H1 (cell line): ENCODE measurements around the gene MARCHF2. TPM values are rescaled to one million over a fixed set of nuclear protein-coding genes. Genes with fewer than 3 reads are reported as not detected.
A peak's percentile ranks its signal among the peaks of the same experiment; 100 is the strongest.

Experiments
- CTCF ChIA-PET: fragments of 300-600 bp; sonication (Branson Sonifier 250); formaldehyde crosslinking; loops from one replicate; lab custom pipeline; 2021; ENCODE audit not compliant: partially characterized antibody; lab: Charles Lee
- POLR2A ChIA-PET: fragments of 300-600 bp; sonication (Branson Sonifier 250); formaldehyde crosslinking; loops from one replicate; lab custom pipeline; 2021; ENCODE audit warnings: inconsistent platforms; ENCODE audit not compliant: partially characterized antibody; lab: Charles Lee
- DNase-seq, 2 experiments: peaks; one replicate each; pipeline versions ENCODE4 v3.0.0 to v3.0.0-alpha.2; 2010 to 2022; ENCODE audit warnings: low spot score in 2 of 2, low read depth in 1 of 2, mixed read lengths in 1 of 2
- FAIRE-seq: peaks from 2 replicates; lab custom pipeline; 2011; peaks lifted over from hg19 to GRCh38; lab: Jason Lieb, UNC
- H2AFZ ChIP-seq: 2 replicates; pipeline ENCODE4 v1.8.1; 2012; ENCODE audit warnings: low read length, inconsistent platforms
- H2AK5ac ChIP-seq: 2 replicates; pipeline ENCODE4 v1.6.1; 2013; ENCODE audit warnings: low read depth, low read length
- H2BK120ac ChIP-seq: replicated peaks from 2 replicates; pipeline ENCODE3; 2013; ENCODE audit warnings: low read depth, low read length, inconsistent platforms
- H2BK12ac ChIP-seq: 2 replicates; pipeline ENCODE4 v1.6.1; 2013; ENCODE audit warnings: low read depth, low read length
- H2BK15ac ChIP-seq: 2 replicates; pipeline ENCODE4 v1.6.1; 2013; ENCODE audit warnings: low read length
- H2BK20ac ChIP-seq: 2 replicates; pipeline ENCODE4 v1.6.1; 2013; ENCODE audit warnings: low read length
- H2BK5ac ChIP-seq: 2 replicates; pipeline ENCODE4 v1.6.1; 2013; ENCODE audit warnings: low read depth, low read length
- H3K14ac ChIP-seq: 2 replicates; pipeline ENCODE4 v1.6.1; 2013; ENCODE audit warnings: inconsistent platforms; ENCODE audit not compliant: insufficient read length
- H3K18ac ChIP-seq: 2 replicates; pipeline ENCODE4 v1.6.1; 2013; ENCODE audit warnings: low read length; ENCODE audit errors: extremely low read depth
- H3K23ac ChIP-seq: 2 replicates; pipeline ENCODE4 v1.6.1; 2013; ENCODE audit warnings: inconsistent platforms; ENCODE audit not compliant: insufficient read length
- H3K23me2 ChIP-seq: 2 replicates; pipeline ENCODE4 v1.6.1; 2013; ENCODE audit warnings: low read depth, low read length
- H3K27ac ChIP-seq: 2 replicates; pipeline ENCODE4 v1.6.1; 2011; ENCODE audit warnings: low read depth, low read length, inconsistent platforms
- H3K27me3 ChIP-seq, 4 experiments: replicated peaks in 1 of 4; 1 replicate in 1 of 4; 2 replicates in 3 of 4; pipeline versions ENCODE4 v1.6.1 to v1.8.1; 2011 to 2013; ENCODE audit warnings: low read length in 3 of 4, mild to moderate bottlenecking in 3 of 4, inconsistent platforms in 2 of 4, mixed read lengths in 2 of 4, moderate library complexity in 1 of 4; ENCODE audit not compliant: control insufficient read depth in 3 of 4, insufficient read depth in 3 of 4; ENCODE audit errors: extremely low read depth in 1 of 4
- H3K36me3 ChIP-seq, 4 experiments: 2 replicates each; pipeline versions ENCODE4 v1.6.1 to v1.8.1; 2011 to 2013; ENCODE audit warnings: mild to moderate bottlenecking in 4 of 4, low read length in 3 of 4, moderate library complexity in 2 of 4, control low read depth in 1 of 4, inconsistent platforms in 1 of 4; ENCODE audit not compliant: insufficient read depth in 4 of 4, control insufficient read depth in 2 of 4
- H3K4ac ChIP-seq: replicated peaks from 2 replicates; pipeline ENCODE3; 2013; ENCODE audit warnings: low read length, low read depth, mixed read lengths, inconsistent platforms; ENCODE audit not compliant: insufficient read length
- H3K4me1 ChIP-seq, 4 experiments: replicated peaks in 1 of 4; 1 replicate in 1 of 4; 2 replicates in 3 of 4; pipeline versions ENCODE4 v1.6.1 to v1.8.1; 2011 to 2013; ENCODE audit warnings: low read length in 3 of 4, inconsistent platforms in 2 of 4, mixed read lengths in 1 of 4; ENCODE audit not compliant: insufficient read depth in 4 of 4, control insufficient read depth in 3 of 4
- H3K4me2 ChIP-seq, 2 experiments: 2 replicates each; pipeline versions ENCODE4 v1.6.1 to v1.8.1; 2011 to 2013; ENCODE audit warnings: low read depth in 2 of 2, low read length in 2 of 2, control low read depth in 1 of 2, inconsistent platforms in 1 of 2, mild to moderate bottlenecking in 1 of 2; ENCODE audit not compliant: insufficient read depth in 1 of 2
- H3K4me3 ChIP-seq, 4 experiments: fragments of 200-600, 300-600 bp in 1 of 4; sonication (generic), shearing (Covaris generic), sonication (Bioruptor Twin) in 1 of 4; 2 replicates each; pipeline versions ENCODE4 v1.5.1 to v1.8.1; 2011 to 2016; ENCODE audit warnings: low read length in 4 of 4, low read depth in 3 of 4, control low read depth in 2 of 4, inconsistent platforms in 2 of 4, mild to moderate bottlenecking in 2 of 4, mixed read lengths in 1 of 4, moderate library complexity in 1 of 4; ENCODE audit not compliant: insufficient read depth in 2 of 4; ENCODE audit errors: extremely low read depth in 1 of 4
- H3K56ac ChIP-seq: replicated peaks from 2 replicates; pipeline ENCODE3; 2013; ENCODE audit warnings: low read depth, mild to moderate bottlenecking, mixed read lengths, low read length, inconsistent platforms; ENCODE audit not compliant: insufficient read length
- H3K79me1 ChIP-seq: 2 replicates; pipeline ENCODE4 v1.6.1; 2013; ENCODE audit warnings: low read depth, low read length, control low read depth
- H3K79me2 ChIP-seq, 2 experiments: 2 replicates each; pipeline versions ENCODE4 v1.6.1 to v1.8.1; 2012 to 2013; ENCODE audit warnings: low read length in 2 of 2, mild to moderate bottlenecking in 2 of 2, inconsistent platforms in 1 of 2; ENCODE audit not compliant: insufficient read depth in 2 of 2, control insufficient read depth in 1 of 2
- H3K9ac ChIP-seq, 4 experiments: replicated peaks in 1 of 4; 1 replicate in 1 of 4; 2 replicates in 3 of 4; pipeline versions ENCODE4 v1.6.1 to v1.8.1; 2011 to 2013; ENCODE audit warnings: low read depth in 3 of 4, low read length in 3 of 4, control low read depth in 2 of 4, mild to moderate bottlenecking in 2 of 4, moderate library complexity in 2 of 4, inconsistent platforms in 1 of 4; ENCODE audit errors: extremely low read depth in 1 of 4
- H3K9me3 ChIP-seq, 2 experiments: 2 replicates each; pipeline versions ENCODE4 v1.6.1 to v1.8.1; 2012 to 2013; ENCODE audit warnings: mild to moderate bottlenecking in 2 of 2, moderate library complexity in 2 of 2, control low read depth in 1 of 2, inconsistent platforms in 1 of 2, low read depth in 1 of 2, low read length in 1 of 2, mixed read lengths in 1 of 2; ENCODE audit not compliant: insufficient read depth in 2 of 2
- H4K20me1 ChIP-seq, 2 experiments: replicated peaks in 1 of 2; 2 replicates each; pipeline versions ENCODE3 to v1.8.1; 2011 to 2013; ENCODE audit warnings: inconsistent platforms in 2 of 2, low read length in 2 of 2, mild to moderate bottlenecking in 1 of 2; ENCODE audit not compliant: insufficient read depth in 2 of 2, control insufficient read depth in 1 of 2
- H4K5ac ChIP-seq: 2 replicates; pipeline ENCODE4 v1.6.1; 2013; ENCODE audit warnings: low read length, low read depth, mixed read lengths, inconsistent platforms; ENCODE audit not compliant: insufficient read length
- H4K8ac ChIP-seq: 2 replicates; pipeline ENCODE4 v1.8.0; 2013; ENCODE audit warnings: mild to moderate bottlenecking, moderate library complexity, low read length, inconsistent platforms; ENCODE audit not compliant: insufficient read depth; ENCODE audit errors: extremely low read depth
- H4K91ac ChIP-seq: replicated peaks from 2 replicates; pipeline ENCODE3; 2013; ENCODE audit warnings: low read length, mixed read lengths, inconsistent platforms; ENCODE audit not compliant: insufficient read length
- HDAC2 ChIP-seq, 2 experiments: fragments of 300-600 bp in 1 of 2; sonication (generic) in 1 of 2; IDR thresholded peaks; 2 replicates each; pipeline ENCODE4 v1.6.1; 2011 to 2012; ENCODE audit warnings: low read depth in 2 of 2, low read length in 2 of 2, mild to moderate bottlenecking in 2 of 2, moderate library complexity in 2 of 2, borderline replicate concordance in 1 of 2, inconsistent platforms in 1 of 2
- whole genome bisulfite sequencing, 2 experiments: shearing (Covaris generic) in 1 of 2; methylation state at CpG; one replicate each; pipeline versions ENCODE4 v1.1.6 to v1.1.7; 2013 to 2015; ENCODE audit warnings: low lambda C conversion rate in 2 of 2, mixed read lengths in 2 of 2, inconsistent platforms in 1 of 2, low coverage in 1 of 2, missing lambda C conversion rate in 1 of 2; ENCODE audit not compliant: insufficient replicate concordance in 2 of 2, insufficient coverage in 1 of 2, insufficient read length in 1 of 2; ENCODE audit errors: extremely low coverage in 1 of 2, missing lambda C conversion rate in 1 of 2; 5-methylcytosine and 5-hydroxymethylcytosine counted together
- polyA plus RNA-seq, 7 experiments: library from polyadenylated mRNA; depleted of rRNA in 3 of 7; stranded (reverse) in 5 of 7; unstranded in 2 of 7; fragments of >200 nt in 5 of 7; fragments of 200-250 nt in 2 of 7; gene quantifications; 1 replicate in 5 of 7; 2 replicates in 1 of 7; 4 replicates in 1 of 7; pipeline versions ENCODE4 v1.2.1 to v1.2.3, GENCODE V29; 2011 to 2013; ENCODE audit warnings: missing spikeins in 2 of 7, mixed read lengths in 2 of 7
- total RNA-seq: library from RNA; stranded (reverse); fragmentation: NEBNext Ultra II Directional; extraction: Animal tissue kit (Norgen Biotek cat#: 25700); gene quantifications from 2 replicates; pipeline ENCODE4 v1.2.1, GENCODE V29; 2021

MARCHF2 gene
- total and polyA plus RNA-seq, 2 of the 8 experiments (the other 6 are each of a cell fraction or from before 2014, with no cell fraction given), result 18.5 to 46.2 TPM

GRCh38 chr19:8377598-8377997, 35.5 kb upstream of the MARCHF2 start:
- Histone ChIP-seq H2BK12ac (no peak overlapping the region), H2AK5ac (no peak overlapping the region), H2BK20ac (0 out of 2 replicates have a peak overlapping the region, but pooled peaks have one; percentile 32), H3K23me2 (no peaks in the 10 kb centered on the region), H2BK5ac (no peak overlapping the region), H3K27ac (no peak overlapping the region), H4K5ac (no peak overlapping the region), H2BK15ac (no peak overlapping the region), H3K27me3 (no peaks in the 10 kb centered on the region), H3K9ac (no peak overlapping the region), H3K23ac (no peak overlapping the region), H4K8ac (no peak overlapping the region), H3K14ac (no peak overlapping the region), H3K79me1 (no peaks in the 10 kb centered on the region), H3K4ac (no peak overlapping the region), H2AFZ (no peak overlapping the region), H4K20me1 (no peaks in the 10 kb centered on the region), H3K4me1 (no peaks in the 10 kb centered on the region), H3K79me2 (no peaks in the 10 kb centered on the region), H3K4me2 (no peak overlapping the region), H3K56ac (no peak overlapping the region), H3K18ac (no peak overlapping the region), H3K4me3 (no peak overlapping the region), H3K9me3 (no peaks in the 10 kb centered on the region), H4K91ac (no peak overlapping the region), H2BK120ac (no peak overlapping the region), H3K36me3 (no peaks in the 10 kb centered on the region; a peak in 2 of 8 replicates)
- no peak for DNase-seq
- no peak for TF ChIP-seq HDAC2 (IDR thresholded peaks at IDR 0.05; ENCODE audit: borderline replicate concordance in 1 of 2, low read depth in 2 of 2, low read length in 2 of 2)
- ChIA-PET CTCF (interaction anchor here (0.7 to 4.9 kb wide), 6 partner anchors 8 to 68 kb away, joined by 3 to 23 read pairs (median 4); no protein-coding TSS in a partner anchor), POLR2A (interaction anchor here (0.9 to 2.8 kb wide), 4 partner anchors 13 to 83 kb away, joined by 3 to 17 read pairs (median 4); partner anchors contain the start of gene RAB11B)
- no peak for FAIRE-seq
- WGBS, 2 experiments, result no CpG with 5 or more reads among the region's 1 CpG
